ENCODE results near the gene B3GAT2. TPM values are rescaled to one million over a fixed set of nuclear protein-coding genes. Genes with fewer than 3 reads are reported as not detected.

B3GAT2 gene
- total and polyA plus RNA-seq, 2 of the 13 experiments (the other 11 are each of a cell fraction or from before 2014, with no cell fraction given), result 0.01 to 0.02 TPM

DNA sequence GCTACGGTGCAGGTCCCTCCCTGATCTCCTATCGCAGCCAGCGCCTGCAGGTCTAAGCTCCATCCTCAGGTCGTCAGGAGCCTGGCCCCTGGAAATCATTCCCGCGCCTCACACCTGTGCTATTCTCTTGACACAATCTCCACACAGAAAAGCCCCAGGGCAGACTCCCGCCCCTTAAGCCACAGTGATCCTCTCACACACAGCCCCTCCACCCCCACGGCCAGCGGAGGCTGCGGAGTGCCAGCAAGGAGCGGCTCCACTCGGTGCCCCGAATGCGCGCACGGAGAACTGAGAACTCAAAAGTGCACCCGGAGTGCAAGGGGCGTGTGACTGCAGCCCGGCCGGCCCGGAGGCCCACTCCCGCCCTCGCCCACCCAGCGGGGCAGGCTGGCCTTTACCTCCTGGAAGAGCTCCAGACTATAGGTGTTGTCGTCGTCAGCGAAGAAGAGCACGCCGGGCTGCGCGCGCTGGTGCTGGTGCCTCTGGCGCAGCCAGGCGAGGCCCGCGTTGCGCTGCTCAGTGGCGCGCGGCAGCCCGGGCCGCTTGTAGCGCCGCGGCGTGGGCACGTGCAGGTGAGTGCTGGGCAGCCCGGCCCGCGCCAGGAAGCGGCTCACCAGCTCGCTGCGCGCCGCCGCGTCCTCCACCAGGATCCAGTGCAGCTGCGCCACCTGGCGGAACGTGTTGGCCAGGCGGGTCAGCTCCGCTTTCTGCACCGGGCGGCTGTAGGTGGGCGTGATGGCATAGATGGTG is 1.2 kb downstream of the B3GAT2 start (continued):
- TF ChIP-seq PAWR (CRISPR knock-in tag; IDR thresholded peaks at IDR 0.05; ENCODE audit: borderline replicate concordance), result no peak
- no peak for TF ChIP-seq ONECUT2 (CRISPR knock-in tag; IDR thresholded peaks at IDR 0.05)
- TF ChIP-seq ZFP36L2 (CRISPR knock-in tag; IDR thresholded peaks at IDR 0.05), result no peak
- no peak for TF ChIP-seq MZF1 (CRISPR knock-in tag; IDR thresholded peaks at IDR 0.05; ENCODE audit: borderline replicate concordance)
- no peak for TF ChIP-seq ZNF720 (CRISPR knock-in tag; IDR thresholded peaks at IDR 0.05)
- TF ChIP-seq SP4 (CRISPR knock-in tag; IDR thresholded peaks at IDR 0.05), result peak; percentile 35; the same call in 1 of the 2 replicates
- no peak for TF ChIP-seq CBX2 (IDR thresholded peaks at IDR 0.05; ENCODE audit: low read depth, low read length)
- TF ChIP-seq CBX2 (CRISPR knock-in tag; IDR thresholded peaks at IDR 0.05; ENCODE audit: low read depth), result no peak
- TF ChIP-seq NFE2L2 (IDR thresholded peaks at IDR 0.05; ENCODE audit: low read length), result no peak
- no peak for TF ChIP-seq HMG20B (CRISPR knock-in tag; conservative IDR thresholded peaks at IDR 0.05)
- no peak for TF ChIP-seq MATR3 (CRISPR knock-in tag; IDR thresholded peaks at IDR 0.05)
- peak; percentile 54 for TF ChIP-seq SRSF1 (optimal IDR thresholded peaks at IDR 0.05; ENCODE audit: low read depth, low read length)
- peak; percentile 70 for TF ChIP-seq ZFX (CRISPR knock-in tag; IDR thresholded peaks at IDR 0.05; ENCODE audit: low read depth)
- no peak for TF ChIP-seq THYN1 (CRISPR knock-in tag; IDR thresholded peaks at IDR 0.05; ENCODE audit: borderline replicate concordance, low read depth)
- TF ChIP-seq SNAPC2 (CRISPR knock-in tag; IDR thresholded peaks at IDR 0.05), result peak; percentile 48; the same call in 1 of the 2 replicates
- TF ChIP-seq PAF1 (CRISPR knock-in tag; IDR thresholded peaks at IDR 0.05), result no peak
- TF ChIP-seq HNRNPUL1 (IDR thresholded peaks at IDR 0.05; ENCODE audit: low read depth, low read length), result no peak
- TF ChIP-seq, protein P1, sequence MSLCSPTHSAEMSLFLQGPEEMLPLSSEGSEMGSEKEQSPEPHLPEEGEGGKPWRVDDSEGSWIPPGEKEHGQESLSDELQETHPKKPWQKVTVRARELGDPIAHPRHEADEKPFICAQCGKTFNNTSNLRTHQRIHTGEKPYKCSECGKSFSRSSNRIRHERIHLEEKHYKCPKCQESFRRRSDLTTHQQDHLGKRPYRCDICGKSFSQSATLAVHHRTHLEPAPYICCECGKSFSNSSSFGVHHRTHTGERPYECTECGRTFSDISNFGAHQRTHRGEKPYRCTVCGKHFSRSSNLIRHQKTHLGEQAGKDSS (CRISPR knock-in tag; IDR thresholded peaks at IDR 0.05; ENCODE audit: borderline replicate concordance, low read depth), result peak; percentile 79; the same call in 1 of the 2 replicates
- no peak; the same call in 1 of the 2 replicates for TF ChIP-seq FLYWCH1 (CRISPR knock-in tag; IDR thresholded peaks at IDR 0.05)
- TF ChIP-seq MAZ (IDR thresholded peaks at IDR 0.05; ENCODE audit: borderline replicate concordance, low read depth, low read length), result no peak
- TF ChIP-seq MAZ (CRISPR knock-in tag; IDR thresholded peaks at IDR 0.05; ENCODE audit: low read depth), result peak; percentile 81
- TF ChIP-seq, protein P2, sequence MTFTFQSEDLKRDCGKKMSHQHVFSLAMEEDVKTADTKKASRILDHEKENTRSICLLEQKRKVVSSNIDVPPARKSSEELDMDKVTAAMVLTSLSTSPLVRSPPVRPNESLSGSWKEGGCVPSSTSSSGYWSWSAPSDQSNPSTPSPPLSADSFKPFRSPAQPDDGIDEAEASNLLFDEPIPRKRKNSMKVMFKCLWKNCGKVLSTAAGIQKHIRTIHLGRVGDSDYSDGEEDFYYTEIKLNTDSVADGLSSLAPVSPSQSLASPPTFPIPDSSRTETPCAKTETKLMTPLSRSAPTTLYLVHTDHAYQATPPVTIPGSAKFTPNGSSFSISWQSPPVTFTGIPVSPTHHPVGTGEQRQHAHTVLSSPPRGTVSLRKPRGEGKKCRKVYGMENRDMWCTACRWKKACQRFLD (CRISPR knock-in tag; IDR thresholded peaks at IDR 0.05; ENCODE audit: borderline replicate concordance), result no peak
- TF ChIP-seq, protein P3, sequence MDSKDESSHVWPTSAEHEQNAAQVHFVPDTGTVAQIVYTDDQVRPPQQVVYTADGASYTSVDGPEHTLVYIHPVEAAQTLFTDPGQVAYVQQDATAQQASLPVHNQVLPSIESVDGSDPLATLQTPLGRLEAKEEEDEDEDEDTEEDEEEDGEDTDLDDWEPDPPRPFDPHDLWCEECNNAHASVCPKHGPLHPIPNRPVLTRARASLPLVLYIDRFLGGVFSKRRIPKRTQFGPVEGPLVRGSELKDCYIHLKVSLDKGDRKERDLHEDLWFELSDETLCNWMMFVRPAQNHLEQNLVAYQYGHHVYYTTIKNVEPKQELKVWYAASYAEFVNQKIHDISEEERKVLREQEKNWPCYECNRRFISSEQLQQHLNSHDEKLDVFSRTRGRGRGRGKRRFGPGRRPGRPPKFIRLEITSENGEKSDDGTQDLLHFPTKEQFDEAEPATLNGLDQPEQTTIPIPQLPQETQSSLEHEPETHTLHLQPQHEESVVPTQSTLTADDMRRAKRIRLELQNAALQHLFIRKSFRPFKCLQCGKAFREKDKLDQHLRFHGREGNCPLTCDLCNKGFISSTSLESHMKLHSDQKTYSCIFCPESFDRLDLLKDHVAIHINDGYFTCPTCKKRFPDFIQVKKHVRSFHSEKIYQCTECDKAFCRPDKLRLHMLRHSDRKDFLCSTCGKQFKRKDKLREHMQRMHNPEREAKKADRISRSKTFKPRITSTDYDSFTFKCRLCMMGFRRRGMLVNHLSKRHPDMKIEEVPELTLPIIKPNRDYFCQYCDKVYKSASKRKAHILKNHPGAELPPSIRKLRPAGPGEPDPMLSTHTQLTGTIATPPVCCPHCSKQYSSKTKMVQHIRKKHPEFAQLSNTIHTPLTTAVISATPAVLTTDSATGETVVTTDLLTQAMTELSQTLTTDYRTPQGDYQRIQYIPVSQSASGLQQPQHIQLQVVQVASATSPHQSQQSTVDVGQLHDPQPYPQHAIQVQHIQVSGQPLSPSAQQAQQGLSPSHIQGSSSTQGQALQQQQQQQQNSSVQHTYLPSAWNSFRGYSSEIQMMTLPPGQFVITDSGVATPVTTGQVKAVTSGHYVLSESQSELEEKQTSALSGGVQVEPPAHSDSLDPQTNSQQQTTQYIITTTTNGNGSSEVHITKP (CRISPR knock-in tag; IDR thresholded peaks at IDR 0.05; ENCODE audit: low read depth), result no peak
- no peak for TF ChIP-seq CCAR2 (optimal IDR thresholded peaks at IDR 0.05; ENCODE audit: low read depth, low read length)
- no peak for TF ChIP-seq AHR (CRISPR knock-in tag; IDR thresholded peaks at IDR 0.05)
- TF ChIP-seq STAT5B (CRISPR knock-in tag; IDR thresholded peaks at IDR 0.05), result no peak

Measured in HepG2 (cell line).